Endothelial cell of umbilical vein (primary cell): ENCODE measurements around the gene DNAJC3. TPM values are rescaled to one million over a fixed set of nuclear protein-coding genes. Genes with fewer than 3 reads are reported as not detected.

ENCODE experiments used
- BruUV-seq: library from RNA; stranded (reverse); fragments of 400-500 nt; replicated peaks from 2 replicates; lab custom pipeline; 2021; lab: Mats Ljungman, UMichigan
- CTCF ChIA-PET: fragments of 300-600, 350-600 bp; sonication (Branson Sonifier 250); formaldehyde crosslinking; loops from one replicate; lab custom pipeline; 2021; ENCODE audit warnings: antibody characterized with exemption, inconsistent platforms; lab: Charles Lee
- POLR2A ChIA-PET: fragments of 300-600, 350-600 bp; sonication (Branson Sonifier 250); formaldehyde crosslinking; loops from one replicate; lab custom pipeline; 2021; ENCODE audit warnings: antibody characterized with exemption, inconsistent platforms; lab: Charles Lee
- DNase-seq: peaks from one replicate; pipeline ENCODE4 v3.0.0-alpha.2; 2011; ENCODE audit warnings: low read depth, low spot score
- FAIRE-seq: peaks from 2 replicates; lab custom pipeline; 2011; peaks lifted over from hg19 to GRCh38; lab: Jason Lieb, UNC
- H2AFZ ChIP-seq: 2 replicates; pipeline ENCODE4 v1.6.0; 2012; ENCODE audit warnings: low read depth, low read length, control low read depth, inconsistent platforms
- H3K27ac ChIP-seq: 2 replicates; pipeline ENCODE4 v1.5.1; 2011; ENCODE audit warnings: low read depth, mild to moderate bottlenecking, control low read depth, low read length, moderate library complexity; ENCODE audit not compliant: insufficient read depth
- H3K27me3 ChIP-seq, 2 experiments: 2 replicates each; pipeline versions ENCODE4 v1.6.0 to v1.6.1; 2011; ENCODE audit warnings: low read length in 2 of 2, mixed read lengths in 1 of 2; ENCODE audit not compliant: control insufficient read depth in 2 of 2, insufficient read depth in 2 of 2
- H3K36me3 ChIP-seq, 2 experiments: 2 replicates in 1 of 2; 3 replicates in 1 of 2; pipeline ENCODE4 v1.5.1; 2011; ENCODE audit warnings: low read length in 2 of 2, mild to moderate bottlenecking in 1 of 2, moderate library complexity in 1 of 2; ENCODE audit not compliant: control insufficient read depth in 2 of 2, insufficient read depth in 2 of 2; ENCODE audit errors: extremely low read depth in 1 of 2
- H3K4me1 ChIP-seq: 3 replicates; pipeline ENCODE4 v1.5.1; 2011; ENCODE audit warnings: mild to moderate bottlenecking, low read length; ENCODE audit not compliant: control insufficient read depth, insufficient read depth; ENCODE audit errors: extremely low read depth
- H3K4me2 ChIP-seq: 2 replicates; pipeline ENCODE4 v1.6.1; 2011; ENCODE audit warnings: low read length, control low read depth, mixed read lengths; ENCODE audit not compliant: insufficient read depth
- H3K4me3 ChIP-seq, 3 experiments: fragments of 200-600 bp in 1 of 3; sonication (generic), shearing (Covaris generic) in 1 of 3; replicated peaks in 1 of 3; 2 replicates each; pipeline ENCODE4 v1.5.1; 2011 to 2016; ENCODE audit warnings: control low read depth in 3 of 3, low read length in 3 of 3, mild to moderate bottlenecking in 2 of 3, inconsistent platforms in 1 of 3, low read depth in 1 of 3, moderate library complexity in 1 of 3; ENCODE audit not compliant: insufficient read depth in 1 of 3
- H3K79me2 ChIP-seq: 2 replicates; pipeline ENCODE4 v1.6.0; 2012; ENCODE audit warnings: low read length, inconsistent platforms; ENCODE audit not compliant: control insufficient read depth, insufficient read depth
- H3K9ac ChIP-seq: replicated peaks from 2 replicates; pipeline ENCODE3; 2011; ENCODE audit warnings: low read length, control low read depth; ENCODE audit not compliant: insufficient read depth; ENCODE audit errors: extremely low read depth
- H3K9me1 ChIP-seq: replicated peaks from 3 replicates; pipeline ENCODE4 v1.6.0; 2011; ENCODE audit warnings: mild to moderate bottlenecking, low read length; ENCODE audit not compliant: control insufficient read depth, insufficient read depth; ENCODE audit errors: extremely low read depth
- H3K9me3 ChIP-seq: replicated peaks from 2 replicates; pipeline ENCODE4 v1.5.1; 2012; ENCODE audit warnings: low read length, inconsistent platforms; ENCODE audit not compliant: control insufficient read depth, insufficient read depth
- H4K20me1 ChIP-seq: replicated peaks from 2 replicates; pipeline ENCODE3; 2011; ENCODE audit warnings: mild to moderate bottlenecking, low read length; ENCODE audit not compliant: control insufficient read depth, insufficient read depth; ENCODE audit errors: extremely low read depth
- EZH2 ChIP-seq: IDR thresholded peaks from 2 replicates; pipeline ENCODE4 v1.6.1; 2012; ENCODE audit warnings: borderline replicate concordance, low read depth, mild to moderate bottlenecking, moderate library complexity, low read length, inconsistent platforms; ENCODE audit not compliant: severe bottlenecking
- FOS ChIP-seq: IDR thresholded peaks from 2 replicates; pipeline ENCODE4 v1.6.1; 2011; ENCODE audit warnings: mild to moderate bottlenecking, low read length, moderate library complexity, borderline replicate concordance; ENCODE audit not compliant: insufficient read depth
- GATA2 ChIP-seq: IDR thresholded peaks from 2 replicates; pipeline ENCODE4 v1.7.0; 2011; ENCODE audit warnings: low read depth, mild to moderate bottlenecking, moderate library complexity, mixed read lengths, low read length; ENCODE audit not compliant: insufficient read length, insufficient read depth
- JUN ChIP-seq: IDR thresholded peaks from 2 replicates; pipeline ENCODE4 v1.6.1; 2011; ENCODE audit warnings: borderline replicate concordance, low read depth; ENCODE audit not compliant: insufficient read length, insufficient read depth
- MYC ChIP-seq: IDR thresholded peaks from one replicate; pipeline ENCODE4 v1.6.1; 2011; ENCODE audit warnings: mild to moderate bottlenecking, low read depth, low read length
- POLR2A ChIP-seq: IDR thresholded peaks from 2 replicates; pipeline ENCODE4 v1.6.1; 2012; ENCODE audit warnings: low read depth, mild to moderate bottlenecking, control low read depth, low read length
- POLR2AphosphoS5 ChIP-seq: IDR thresholded peaks from 2 replicates; pipeline ENCODE4 v1.6.1; 2012; ENCODE audit warnings: low read depth, mild to moderate bottlenecking, control low read depth, low read length, moderate library complexity; ENCODE audit not compliant: insufficient read depth
- dilution Hi-C: fragments of 300-500 bp; cut with MboI; formaldehyde crosslinking; loops from one replicate; pipeline ENCODE4 v1.15.0; 2019; ENCODE audit warnings: low sequenced_read_pairs; ENCODE audit not compliant: extremely low pct_ligation_motif_present
- intact Hi-C: fragments of 100-400 bp; cut with micrococcal nuclease; formaldehyde crosslinking; loops from one replicate; pipeline ENCODE4 v1.10.0; 2022
- polyA plus RNA-seq, 4 experiments: library from polyadenylated mRNA; depleted of rRNA in 3 of 4; stranded (reverse) in 3 of 4; unstranded in 1 of 4; fragments of >200 nt; gene quantifications; 2 replicates each; pipeline versions ENCODE4 v1.2.1 to v1.2.3, GENCODE V29; 2011 to 2012; ENCODE audit warnings: missing spikeins in 1 of 4
- total RNA-seq: library from RNA; stranded (reverse); gene quantifications from 2 replicates; pipeline ENCODE4 v1.2.3, GENCODE V29; 2021
- TF ChIP-seq, protein P1 (sequence below): IDR thresholded peaks from 2 replicates; pipeline ENCODE4 v1.6.1; 2011; ENCODE audit not compliant: insufficient read depth, insufficient read length
- TF ChIP-seq, protein P2 (sequence below), 2 donors: IDR thresholded peaks; 1 replicate in 1 of 2; 2 replicates in 1 of 2; pipeline ENCODE4 v1.5.1; 2011; ENCODE audit warnings: low read length in 2 of 2, mild to moderate bottlenecking in 2 of 2, moderate library complexity in 2 of 2, control low read depth in 1 of 2, inconsistent platforms in 1 of 2, low read depth in 1 of 2; ENCODE audit not compliant: insufficient read depth in 1 of 2; ENCODE audit errors: extremely low read depth in 1 of 2

Gene DNAJC3
- total and polyA plus RNA-seq, 2 donors (not counting 3 experiments of a cell fraction or from before 2014, with no cell fraction given), result 17.0 to 51.2 TPM

GRCh38 chr13:95627590-95627989, 49.3 kb upstream of the DNAJC3 start:
- H3K9ac ChIP-seq, result no peak overlapping the region
- H3K4me3 ChIP-seq, result no peak overlapping the region
- H3K9me3 ChIP-seq, result no peaks in the 10 kb centered on the region
- no TSS peak for BruUV-seq
- H3K9me1 ChIP-seq, result no peaks in the 10 kb centered on the region
- CTCF ChIA-PET, result interaction anchor here (1.3 to 7.5 kb wide), 3 partner anchors 32 to 353 kb away, joined by 5 to 139 read pairs (median 10); no protein-coding TSS in a partner anchor
- H4K20me1 ChIP-seq, result peaks cover 2% of the 10 kb centered on the region
- no peak for DNase-seq
- POLR2A ChIA-PET, result interaction anchor here (0.7 kb wide), 1 partner anchor 133 kb away, joined by 3 read pairs; no protein-coding TSS in a partner anchor
- TF ChIP-seq POLR2AphosphoS5, result no peak
- no peak for TF ChIP-seq JUN
- TF ChIP-seq MYC, result no peak
- no peak for TF ChIP-seq POLR2A
- TF ChIP-seq, protein P1, sequence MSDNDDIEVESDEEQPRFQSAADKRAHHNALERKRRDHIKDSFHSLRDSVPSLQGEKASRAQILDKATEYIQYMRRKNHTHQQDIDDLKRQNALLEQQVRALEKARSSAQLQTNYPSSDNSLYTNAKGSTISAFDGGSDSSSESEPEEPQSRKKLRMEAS, result no peak
- TF ChIP-seq EZH2, result no peak
- TF ChIP-seq FOS, result no peak
- no peak for TF ChIP-seq GATA2
- TF ChIP-seq, protein P2, sequence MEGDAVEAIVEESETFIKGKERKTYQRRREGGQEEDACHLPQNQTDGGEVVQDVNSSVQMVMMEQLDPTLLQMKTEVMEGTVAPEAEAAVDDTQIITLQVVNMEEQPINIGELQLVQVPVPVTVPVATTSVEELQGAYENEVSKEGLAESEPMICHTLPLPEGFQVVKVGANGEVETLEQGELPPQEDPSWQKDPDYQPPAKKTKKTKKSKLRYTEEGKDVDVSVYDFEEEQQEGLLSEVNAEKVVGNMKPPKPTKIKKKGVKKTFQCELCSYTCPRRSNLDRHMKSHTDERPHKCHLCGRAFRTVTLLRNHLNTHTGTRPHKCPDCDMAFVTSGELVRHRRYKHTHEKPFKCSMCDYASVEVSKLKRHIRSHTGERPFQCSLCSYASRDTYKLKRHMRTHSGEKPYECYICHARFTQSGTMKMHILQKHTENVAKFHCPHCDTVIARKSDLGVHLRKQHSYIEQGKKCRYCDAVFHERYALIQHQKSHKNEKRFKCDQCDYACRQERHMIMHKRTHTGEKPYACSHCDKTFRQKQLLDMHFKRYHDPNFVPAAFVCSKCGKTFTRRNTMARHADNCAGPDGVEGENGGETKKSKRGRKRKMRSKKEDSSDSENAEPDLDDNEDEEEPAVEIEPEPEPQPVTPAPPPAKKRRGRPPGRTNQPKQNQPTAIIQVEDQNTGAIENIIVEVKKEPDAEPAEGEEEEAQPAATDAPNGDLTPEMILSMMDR (IDR thresholded peaks at IDR 0.05; ENCODE audit: extremely low read depth in 1 of 2, insufficient read depth in 1 of 2, low read depth in 1 of 2, low read length in 2 of 2), result no peak
- H3K79me2 ChIP-seq, result no peaks in the 10 kb centered on the region
- no peak for FAIRE-seq
- intact Hi-C loops, result no loop called here
- no peaks in the 10 kb centered on the region for H3K27me3 ChIP-seq
- no peak overlapping the region for H2AFZ ChIP-seq
- dilution Hi-C loops, result no loop called here
- peaks cover 22 to 29% of the 10 kb centered on the region in 2 experiments for H3K36me3 ChIP-seq
- H3K4me1 ChIP-seq, result no peaks in the 10 kb centered on the region
- no peak overlapping the region for H3K4me2 ChIP-seq
- no peak overlapping the region for H3K27ac ChIP-seq
